ENCODE measurements around the gene GUCD1. TPM values are rescaled to one million over a fixed set of nuclear protein-coding genes. Genes with fewer than 3 reads are reported as not detected.

Gene GUCD1
- total and polyA plus RNA-seq, 2 of the 8 experiments (the other 6 are each of a cell fraction or from before 2014, with no cell fraction given) = 85.2 to 128 TPM

DNA sequence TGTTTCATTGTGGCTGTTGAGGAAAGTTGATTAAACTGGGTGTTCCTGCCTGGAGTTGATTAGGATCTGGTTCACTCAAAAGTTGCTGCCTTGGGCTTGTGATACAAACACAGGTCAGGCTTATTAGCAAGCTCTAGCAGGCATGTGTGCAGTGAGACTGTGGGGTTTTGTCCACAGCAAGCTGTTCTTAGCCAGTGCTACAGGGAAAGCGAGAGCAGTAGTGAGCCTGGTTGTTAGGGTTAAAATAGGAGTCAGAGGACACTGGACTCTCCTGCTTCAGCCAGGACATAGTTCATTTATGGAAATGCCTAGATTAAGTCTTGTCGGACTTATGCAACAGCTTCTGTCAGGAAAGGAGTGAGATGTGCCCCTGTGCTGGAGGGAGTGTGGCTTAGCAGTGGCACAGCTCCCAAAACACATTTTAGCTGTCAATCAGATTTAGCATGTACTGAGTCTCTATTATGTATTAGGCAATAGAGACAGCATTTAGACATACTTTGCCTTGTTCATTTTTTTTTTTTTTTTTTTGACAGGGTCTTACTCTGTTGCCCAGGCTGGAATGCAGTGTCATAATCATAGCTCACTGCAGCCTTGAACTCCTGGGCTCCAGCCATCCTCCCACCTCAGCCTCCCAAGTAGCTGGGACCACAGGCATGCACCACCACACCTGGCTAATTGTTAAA is 9.6 kb upstream of the GUCD1 start (continued):
- TF ChIP-seq, protein P1, sequence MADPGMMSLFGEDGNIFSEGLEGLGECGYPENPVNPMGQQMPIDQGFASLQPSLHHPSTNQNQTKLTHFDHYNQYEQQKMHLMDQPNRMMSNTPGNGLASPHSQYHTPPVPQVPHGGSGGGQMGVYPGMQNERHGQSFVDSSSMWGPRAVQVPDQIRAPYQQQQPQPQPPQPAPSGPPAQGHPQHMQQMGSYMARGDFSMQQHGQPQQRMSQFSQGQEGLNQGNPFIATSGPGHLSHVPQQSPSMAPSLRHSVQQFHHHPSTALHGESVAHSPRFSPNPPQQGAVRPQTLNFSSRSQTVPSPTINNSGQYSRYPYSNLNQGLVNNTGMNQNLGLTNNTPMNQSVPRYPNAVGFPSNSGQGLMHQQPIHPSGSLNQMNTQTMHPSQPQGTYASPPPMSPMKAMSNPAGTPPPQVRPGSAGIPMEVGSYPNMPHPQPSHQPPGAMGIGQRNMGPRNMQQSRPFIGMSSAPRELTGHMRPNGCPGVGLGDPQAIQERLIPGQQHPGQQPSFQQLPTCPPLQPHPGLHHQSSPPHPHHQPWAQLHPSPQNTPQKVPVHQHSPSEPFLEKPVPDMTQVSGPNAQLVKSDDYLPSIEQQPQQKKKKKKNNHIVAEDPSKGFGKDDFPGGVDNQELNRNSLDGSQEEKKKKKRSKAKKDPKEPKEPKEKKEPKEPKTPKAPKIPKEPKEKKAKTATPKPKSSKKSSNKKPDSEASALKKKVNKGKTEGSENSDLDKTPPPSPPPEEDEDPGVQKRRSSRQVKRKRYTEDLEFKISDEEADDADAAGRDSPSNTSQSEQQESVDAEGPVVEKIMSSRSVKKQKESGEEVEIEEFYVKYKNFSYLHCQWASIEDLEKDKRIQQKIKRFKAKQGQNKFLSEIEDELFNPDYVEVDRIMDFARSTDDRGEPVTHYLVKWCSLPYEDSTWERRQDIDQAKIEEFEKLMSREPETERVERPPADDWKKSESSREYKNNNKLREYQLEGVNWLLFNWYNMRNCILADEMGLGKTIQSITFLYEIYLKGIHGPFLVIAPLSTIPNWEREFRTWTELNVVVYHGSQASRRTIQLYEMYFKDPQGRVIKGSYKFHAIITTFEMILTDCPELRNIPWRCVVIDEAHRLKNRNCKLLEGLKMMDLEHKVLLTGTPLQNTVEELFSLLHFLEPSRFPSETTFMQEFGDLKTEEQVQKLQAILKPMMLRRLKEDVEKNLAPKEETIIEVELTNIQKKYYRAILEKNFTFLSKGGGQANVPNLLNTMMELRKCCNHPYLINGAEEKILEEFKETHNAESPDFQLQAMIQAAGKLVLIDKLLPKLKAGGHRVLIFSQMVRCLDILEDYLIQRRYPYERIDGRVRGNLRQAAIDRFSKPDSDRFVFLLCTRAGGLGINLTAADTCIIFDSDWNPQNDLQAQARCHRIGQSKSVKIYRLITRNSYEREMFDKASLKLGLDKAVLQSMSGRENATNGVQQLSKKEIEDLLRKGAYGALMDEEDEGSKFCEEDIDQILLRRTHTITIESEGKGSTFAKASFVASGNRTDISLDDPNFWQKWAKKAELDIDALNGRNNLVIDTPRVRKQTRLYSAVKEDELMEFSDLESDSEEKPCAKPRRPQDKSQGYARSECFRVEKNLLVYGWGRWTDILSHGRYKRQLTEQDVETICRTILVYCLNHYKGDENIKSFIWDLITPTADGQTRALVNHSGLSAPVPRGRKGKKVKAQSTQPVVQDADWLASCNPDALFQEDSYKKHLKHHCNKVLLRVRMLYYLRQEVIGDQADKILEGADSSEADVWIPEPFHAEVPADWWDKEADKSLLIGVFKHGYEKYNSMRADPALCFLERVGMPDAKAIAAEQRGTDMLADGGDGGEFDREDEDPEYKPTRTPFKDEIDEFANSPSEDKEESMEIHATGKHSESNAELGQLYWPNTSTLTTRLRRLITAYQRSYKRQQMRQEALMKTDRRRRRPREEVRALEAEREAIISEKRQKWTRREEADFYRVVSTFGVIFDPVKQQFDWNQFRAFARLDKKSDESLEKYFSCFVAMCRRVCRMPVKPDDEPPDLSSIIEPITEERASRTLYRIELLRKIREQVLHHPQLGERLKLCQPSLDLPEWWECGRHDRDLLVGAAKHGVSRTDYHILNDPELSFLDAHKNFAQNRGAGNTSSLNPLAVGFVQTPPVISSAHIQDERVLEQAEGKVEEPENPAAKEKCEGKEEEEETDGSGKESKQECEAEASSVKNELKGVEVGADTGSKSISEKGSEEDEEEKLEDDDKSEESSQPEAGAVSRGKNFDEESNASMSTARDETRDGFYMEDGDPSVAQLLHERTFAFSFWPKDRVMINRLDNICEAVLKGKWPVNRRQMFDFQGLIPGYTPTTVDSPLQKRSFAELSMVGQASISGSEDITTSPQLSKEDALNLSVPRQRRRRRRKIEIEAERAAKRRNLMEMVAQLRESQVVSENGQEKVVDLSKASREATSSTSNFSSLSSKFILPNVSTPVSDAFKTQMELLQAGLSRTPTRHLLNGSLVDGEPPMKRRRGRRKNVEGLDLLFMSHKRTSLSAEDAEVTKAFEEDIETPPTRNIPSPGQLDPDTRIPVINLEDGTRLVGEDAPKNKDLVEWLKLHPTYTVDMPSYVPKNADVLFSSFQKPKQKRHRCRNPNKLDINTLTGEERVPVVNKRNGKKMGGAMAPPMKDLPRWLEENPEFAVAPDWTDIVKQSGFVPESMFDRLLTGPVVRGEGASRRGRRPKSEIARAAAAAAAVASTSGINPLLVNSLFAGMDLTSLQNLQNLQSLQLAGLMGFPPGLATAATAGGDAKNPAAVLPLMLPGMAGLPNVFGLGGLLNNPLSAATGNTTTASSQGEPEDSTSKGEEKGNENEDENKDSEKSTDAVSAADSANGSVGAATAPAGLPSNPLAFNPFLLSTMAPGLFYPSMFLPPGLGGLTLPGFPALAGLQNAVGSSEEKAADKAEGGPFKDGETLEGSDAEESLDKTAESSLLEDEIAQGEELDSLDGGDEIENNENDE (IDR thresholded peaks at IDR 0.05; ENCODE audit: insufficient replicate concordance, low read length) = no peak
- TF ChIP-seq, protein P2, sequence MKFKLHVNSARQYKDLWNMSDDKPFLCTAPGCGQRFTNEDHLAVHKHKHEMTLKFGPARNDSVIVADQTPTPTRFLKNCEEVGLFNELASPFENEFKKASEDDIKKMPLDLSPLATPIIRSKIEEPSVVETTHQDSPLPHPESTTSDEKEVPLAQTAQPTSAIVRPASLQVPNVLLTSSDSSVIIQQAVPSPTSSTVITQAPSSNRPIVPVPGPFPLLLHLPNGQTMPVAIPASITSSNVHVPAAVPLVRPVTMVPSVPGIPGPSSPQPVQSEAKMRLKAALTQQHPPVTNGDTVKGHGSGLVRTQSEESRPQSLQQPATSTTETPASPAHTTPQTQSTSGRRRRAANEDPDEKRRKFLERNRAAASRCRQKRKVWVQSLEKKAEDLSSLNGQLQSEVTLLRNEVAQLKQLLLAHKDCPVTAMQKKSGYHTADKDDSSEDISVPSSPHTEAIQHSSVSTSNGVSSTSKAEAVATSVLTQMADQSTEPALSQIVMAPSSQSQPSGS (IDR thresholded peaks at IDR 0.05; ENCODE audit: low read length) = no peak
- TF ChIP-seq, protein P3, sequence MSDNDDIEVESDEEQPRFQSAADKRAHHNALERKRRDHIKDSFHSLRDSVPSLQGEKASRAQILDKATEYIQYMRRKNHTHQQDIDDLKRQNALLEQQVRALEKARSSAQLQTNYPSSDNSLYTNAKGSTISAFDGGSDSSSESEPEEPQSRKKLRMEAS (IDR thresholded peaks at IDR 0.05) = no peak
- TF ChIP-seq GABPA (IDR thresholded peaks at IDR 0.05; ENCODE audit: borderline replicate concordance, insufficient read depth, low read length) (no peak), TAF1 (IDR thresholded peaks at IDR 0.05; ENCODE audit: low read depth, low read length) (no peak), TEAD4 (IDR thresholded peaks at IDR 0.05; ENCODE audit: low read depth, low read length) (no peak), KDM5A (IDR thresholded peaks at IDR 0.05; ENCODE audit: low read length) (no peak), GTF2F1 (IDR thresholded peaks at IDR 0.05; ENCODE audit: borderline replicate concordance, low read depth, low read length) (no peak), POU5F1 (IDR thresholded peaks at IDR 0.05; ENCODE audit: low read depth, low read length) (no peak)
